DMS79 (cell line): ENCODE data around the gene MTMR12.
"Not testable (repeated sequence)": the region's sequence is repeated elsewhere in the genome, so short reads cannot be mapped to it uniquely, and the experiment has no call there.

Experiments used
- DNase-seq: peaks from one replicate; lab custom pipeline; 2025; lab: John Stamatoyannopoulos, UW

Gene MTMR12

DNA sequence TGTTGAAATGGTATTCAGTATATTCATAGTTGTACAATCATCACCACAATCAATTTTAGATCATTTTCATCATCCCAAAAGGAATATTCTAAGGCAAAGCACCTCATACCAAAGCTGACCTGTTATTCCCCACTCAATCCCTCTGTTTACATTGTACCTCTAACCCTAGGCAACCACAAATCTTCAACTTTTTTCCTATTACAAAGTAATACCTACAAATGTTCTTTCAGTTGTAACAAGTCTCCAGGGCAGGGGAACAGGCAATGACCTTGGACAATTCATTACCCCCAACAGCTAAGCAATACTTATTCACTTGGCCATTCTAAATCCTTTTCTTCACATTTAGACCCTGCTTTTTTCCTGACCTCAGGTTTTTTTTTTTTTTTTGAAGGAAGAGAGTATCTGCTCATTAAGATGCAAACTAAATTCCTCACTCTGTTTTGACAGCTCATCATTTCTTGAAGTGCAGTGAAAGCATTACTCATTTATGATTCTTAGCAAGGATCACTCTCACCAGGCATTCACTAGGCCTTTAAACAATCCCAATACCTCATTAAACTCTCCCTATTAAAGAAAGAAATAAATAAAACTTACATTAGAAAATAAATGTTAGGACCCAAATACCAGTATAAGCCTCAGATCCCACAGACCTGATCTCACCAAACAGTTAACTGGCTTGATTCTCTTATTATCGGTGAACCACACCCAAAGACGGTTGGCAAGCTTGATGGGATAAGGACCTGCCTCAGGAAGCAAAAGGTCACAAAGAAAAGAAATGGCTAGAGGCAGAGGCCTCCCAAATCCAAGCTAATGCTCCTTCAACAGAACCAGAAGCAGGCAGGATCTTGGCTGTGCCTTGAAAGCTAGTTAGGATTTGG, 15.3 kb downstream of the MTMR12 start:
- DNase-seq = no peak

DNA sequence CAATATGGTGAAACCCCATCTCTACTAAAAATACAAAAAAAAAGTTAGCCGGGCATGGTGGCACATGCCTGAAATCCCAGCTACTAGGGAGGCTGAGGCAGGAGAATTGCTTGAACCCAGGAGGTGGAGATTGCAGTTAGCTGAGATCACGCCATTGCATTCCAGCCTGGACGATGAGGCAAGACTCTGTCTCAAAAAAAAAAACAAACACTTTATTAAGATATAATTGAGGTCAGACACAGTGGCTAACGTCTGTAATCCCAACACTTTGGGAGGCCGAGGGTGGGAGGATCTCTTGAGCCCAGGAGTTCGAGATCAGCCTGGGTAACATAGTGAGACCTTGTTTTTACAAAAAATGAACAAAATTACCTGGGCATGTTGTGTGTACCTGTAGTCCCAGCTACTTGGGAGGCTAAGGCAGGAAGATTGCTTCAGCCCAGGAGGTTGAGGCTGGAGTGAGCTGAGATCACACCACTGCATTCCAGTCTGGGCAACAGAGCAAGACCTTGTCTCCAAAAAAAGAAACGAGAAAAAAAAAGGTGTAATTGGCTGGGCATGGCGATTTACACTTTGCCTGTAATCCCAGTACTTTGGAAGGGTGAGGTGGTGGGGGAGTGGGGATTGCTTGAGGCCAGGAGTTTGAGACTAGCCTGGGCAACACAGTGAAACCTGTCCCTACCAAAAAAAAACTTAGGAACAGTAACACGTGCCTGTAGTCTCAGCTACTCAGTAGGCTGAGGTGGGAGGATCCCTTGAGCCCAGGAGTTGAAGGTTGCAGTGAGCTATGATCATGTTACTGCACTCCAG, 16.6 kb downstream of the MTMR12 start:
- DNase-seq = not testable (repeated sequence)

DNA sequence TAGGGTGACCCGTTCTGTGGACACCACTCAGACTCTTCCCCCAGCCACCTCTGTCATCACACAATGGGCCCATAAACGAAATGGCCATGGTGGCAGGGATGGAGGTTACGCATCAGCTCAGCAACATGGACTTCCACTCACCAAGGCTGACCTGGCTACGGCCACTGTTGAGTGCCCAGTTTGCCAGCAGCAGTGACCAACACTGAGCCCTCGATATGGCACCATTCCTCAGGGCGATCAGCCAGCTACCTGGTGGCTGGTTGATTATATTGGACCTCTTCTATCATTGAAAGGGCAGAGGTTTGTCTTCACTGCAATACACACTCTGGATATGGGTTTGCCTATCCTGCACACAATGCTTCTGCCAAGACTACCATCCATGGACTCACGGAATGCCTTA, 21.1 kb downstream of the MTMR12 start:
- no peak for DNase-seq

DNA sequence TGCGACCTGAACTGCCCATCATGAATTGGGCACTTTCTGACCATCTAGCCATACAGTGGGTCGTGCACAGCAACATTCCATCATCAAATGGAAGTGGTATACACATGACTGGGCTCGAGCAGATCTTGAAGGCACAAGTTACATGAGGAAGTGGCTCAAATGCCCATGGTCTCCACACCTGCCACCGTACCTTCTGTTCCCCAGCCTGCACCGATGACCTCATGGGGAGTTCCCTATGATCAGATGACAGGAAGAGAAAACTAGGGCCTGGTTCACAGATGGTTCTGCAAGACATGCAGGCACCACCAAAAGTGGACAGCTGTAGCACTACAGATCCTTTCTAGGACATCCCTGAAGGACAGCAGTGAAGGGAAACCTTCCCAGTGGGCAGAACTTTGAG, 21.8 kb downstream of the MTMR12 start:
- DNase-seq = no peak

DNA sequence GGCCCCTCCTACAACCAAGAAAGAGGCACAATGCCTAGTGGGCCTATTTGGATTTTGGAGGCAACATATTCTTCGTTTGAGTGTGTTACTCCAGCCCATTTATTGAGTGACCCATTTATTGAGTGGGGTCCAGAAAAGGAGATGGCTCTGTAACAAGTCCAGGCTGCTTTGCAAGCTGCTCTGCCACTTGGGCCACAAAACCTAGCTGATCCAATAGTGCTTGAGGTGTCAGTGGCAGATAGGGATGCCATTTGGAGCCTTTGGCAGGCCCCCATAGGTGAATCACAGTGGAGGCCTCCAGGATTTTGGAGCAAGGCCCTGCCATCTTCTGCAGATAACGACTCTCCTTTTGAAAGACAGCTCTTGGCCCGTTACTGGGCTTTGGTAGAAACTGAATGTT, 22.2 kb downstream of the MTMR12 start:
- not testable (repeated sequence) for DNase-seq

DNA sequence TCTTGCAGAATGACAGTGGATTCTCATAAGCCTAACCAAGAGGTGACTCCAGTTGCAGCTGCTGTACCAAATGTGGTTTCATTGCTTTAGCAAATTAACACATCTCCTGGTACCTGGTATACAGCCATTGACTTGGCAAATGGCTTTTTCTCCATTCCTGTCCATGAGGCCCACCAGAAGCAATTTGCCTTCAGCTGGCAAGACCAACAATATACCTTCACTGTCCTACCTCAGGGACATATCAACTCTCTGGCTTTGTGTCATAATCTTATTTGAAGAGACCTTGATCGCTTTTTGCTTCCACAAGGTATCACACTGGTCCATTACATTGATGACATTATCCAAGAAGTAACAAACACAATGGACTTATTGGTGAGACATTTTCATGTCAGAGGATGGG, 22.8 kb downstream of the MTMR12 start:
- DNase-seq = not testable (repeated sequence)

DNA sequence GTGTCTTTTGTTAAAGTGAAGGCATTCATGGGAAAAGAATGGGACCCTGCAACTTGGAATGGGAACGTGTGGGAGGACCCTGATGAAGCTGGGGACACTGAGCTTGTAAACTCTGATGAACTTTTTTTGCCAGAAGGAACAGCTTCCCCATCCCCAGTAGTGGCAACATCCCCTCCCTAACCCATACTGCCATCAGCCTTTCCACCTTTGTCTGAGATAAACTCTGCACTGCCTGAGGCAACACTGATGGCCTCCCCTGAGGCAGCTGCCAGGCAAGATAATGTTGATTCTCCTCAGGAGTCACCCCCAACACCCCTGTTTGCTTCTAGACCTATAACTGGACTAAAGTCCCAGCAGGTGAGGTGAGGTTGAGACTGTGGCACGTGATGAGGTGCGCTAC, 24.6 kb downstream of the MTMR12 start:
- not testable (repeated sequence) for DNase-seq

DNA sequence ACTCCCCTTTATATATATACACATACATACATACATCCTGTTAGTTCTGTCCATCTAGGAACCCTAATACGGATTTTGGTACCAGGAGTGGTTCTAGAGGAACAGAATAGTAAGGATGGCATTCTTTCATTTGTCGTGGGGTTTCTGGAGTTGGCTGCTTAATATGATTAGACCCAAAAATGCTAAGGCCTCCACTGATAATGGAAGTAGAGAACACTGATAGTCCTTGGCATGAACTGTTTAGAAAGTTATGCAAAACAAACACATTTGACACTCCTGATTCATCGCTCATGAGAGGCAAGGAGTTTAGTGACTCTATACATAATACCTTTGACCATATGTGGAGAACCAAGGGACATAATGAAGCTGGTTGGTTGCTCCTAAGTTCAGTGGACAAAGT, 25.2 kb downstream of the MTMR12 start:
- DNase-seq = not testable (repeated sequence)

DNA sequence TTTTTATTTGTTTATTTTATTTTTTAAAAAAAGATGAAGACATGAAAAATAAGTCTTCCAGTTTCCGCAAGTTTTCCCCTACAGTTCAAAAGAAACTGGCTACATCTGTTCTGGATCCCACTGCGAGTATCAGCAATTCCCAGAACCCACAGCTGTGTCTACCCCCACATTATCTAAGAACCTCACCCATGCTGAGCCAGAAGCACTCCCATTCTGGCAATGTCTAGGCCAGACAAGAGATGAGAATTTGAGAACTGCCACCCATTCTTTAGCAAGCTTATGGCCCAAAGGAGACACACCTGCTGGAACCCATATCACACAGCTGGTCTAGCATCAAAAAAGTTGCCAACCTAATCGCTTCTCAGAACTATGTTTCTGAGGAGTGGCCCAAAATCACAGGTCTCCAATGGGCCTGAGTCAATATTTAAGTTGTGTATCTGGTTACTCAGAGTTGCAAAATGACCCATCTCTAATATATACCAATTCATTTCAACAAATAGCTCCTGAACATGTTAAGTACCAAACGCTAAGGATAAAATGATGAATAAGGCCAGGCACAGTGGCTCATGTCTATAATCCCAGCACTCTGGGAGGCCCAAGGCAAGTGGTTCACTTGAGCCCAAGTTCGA, 27.1 kb downstream of the MTMR12 start:
- no peak for DNase-seq

DNA sequence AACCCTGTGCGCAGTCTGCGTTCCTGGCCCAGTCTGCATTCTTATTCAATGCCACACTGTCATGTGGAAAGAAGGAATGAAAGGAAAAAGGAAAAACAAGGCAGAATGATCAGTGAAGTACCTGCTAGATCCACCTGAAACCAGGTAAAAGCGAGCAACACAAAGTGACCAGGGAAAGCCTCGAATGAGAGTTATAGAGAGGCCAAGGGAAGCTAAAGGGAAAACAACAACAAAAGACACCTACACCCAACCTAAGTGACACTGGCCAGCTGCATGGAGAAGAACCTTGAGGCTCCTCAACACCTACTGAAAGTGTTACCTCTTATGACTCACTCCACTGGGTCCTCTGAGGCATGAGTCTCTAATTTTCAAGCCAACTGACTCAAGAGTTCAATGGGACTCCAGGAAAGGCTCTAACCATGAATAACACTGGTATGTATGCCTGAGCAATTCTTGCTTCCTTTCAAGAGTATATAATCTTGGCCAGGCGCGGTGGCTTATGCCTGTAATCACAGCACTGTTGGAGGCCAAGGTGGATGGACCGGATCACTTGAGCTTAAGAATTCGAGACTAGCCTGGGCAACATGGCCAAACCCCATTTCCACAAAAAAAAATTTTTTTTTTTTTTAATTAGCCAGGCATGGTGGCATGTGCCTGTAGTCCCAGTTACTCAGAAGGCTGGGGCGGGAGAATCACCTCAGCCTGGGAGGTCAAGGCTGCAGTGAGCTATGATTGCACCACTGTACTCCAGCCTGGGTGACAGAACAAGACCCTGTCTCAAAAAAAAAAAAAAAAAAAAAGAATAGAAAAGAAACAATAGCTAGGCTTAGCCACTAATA, 29.0 kb downstream of the MTMR12 start:
- no peak for DNase-seq

DNA sequence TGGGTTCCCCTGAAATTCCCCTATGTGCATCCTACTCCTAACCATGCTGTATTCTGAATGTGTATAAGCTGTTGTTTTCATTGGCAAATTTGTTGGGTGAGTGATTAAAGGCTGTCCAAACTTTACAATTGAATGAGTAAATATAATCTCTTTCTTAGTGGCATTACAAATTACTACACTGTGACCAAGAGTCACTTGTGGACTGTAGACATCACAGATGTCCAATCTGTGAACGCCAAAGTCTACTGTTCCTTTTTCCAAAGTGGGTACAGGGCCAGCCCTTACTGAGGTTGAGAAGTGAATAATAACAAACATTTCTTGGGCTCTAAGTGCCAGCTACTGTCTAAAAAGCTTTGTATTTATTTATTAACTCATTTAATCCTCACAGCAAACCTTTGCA, 29.7 kb downstream of the MTMR12 start:
- peak; percentile 24 for DNase-seq

DNA sequence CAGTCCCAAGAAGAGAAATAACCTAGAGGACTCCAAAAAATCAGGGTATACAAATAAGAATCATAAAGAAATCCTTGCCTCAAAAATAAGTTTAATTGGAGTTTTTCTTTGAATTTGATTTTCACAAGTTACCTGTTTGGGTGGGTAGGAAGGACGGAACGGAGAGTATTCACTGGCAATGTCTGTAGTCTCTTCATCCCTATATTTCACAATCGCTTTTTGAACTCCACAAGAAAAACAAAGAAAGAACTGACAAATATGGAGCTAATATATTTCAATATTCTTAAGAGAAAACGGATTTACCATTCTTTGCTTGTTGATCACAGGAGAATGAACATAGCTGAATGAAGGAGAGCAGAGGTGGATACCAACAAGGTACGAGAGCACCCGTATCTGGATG, 30.1 kb downstream of the MTMR12 start:
- DNase-seq = no peak

DNA sequence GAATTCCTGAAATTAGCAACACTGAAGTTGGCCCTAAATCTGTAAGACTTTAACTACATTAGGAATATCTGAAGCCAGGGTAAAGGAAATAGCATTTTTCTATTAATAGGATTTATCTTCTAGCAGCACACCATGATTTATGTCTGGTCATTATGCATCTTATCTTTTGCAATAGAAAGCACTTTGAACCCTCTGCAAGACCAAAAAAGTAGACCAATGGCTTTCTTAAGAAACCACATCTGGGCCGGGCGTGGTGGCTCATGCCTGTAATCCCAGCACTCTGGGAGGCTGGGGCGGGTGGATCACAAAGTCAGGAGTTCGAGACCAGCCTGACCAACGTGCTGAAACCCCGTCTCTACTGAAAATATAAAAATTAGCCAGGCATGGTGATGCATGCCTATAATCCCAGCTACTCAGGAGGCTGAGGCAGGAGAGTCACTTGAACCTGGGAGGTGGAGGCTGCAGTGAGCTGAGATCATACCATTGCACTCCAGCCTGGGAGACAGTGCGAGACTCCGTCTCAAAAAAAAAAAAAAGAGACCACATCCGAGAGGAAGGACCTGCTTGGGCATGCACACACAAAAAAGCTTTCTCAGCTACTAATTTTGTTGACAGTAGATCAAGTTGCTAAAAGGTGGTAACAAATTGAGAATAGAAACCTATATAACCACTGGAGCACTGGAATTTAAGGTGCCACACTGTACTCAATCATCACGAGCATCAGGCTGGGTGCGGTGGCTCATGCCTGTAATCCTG, 31.2 kb downstream of the MTMR12 start:
- DNase-seq = not testable (repeated sequence)

DNA sequence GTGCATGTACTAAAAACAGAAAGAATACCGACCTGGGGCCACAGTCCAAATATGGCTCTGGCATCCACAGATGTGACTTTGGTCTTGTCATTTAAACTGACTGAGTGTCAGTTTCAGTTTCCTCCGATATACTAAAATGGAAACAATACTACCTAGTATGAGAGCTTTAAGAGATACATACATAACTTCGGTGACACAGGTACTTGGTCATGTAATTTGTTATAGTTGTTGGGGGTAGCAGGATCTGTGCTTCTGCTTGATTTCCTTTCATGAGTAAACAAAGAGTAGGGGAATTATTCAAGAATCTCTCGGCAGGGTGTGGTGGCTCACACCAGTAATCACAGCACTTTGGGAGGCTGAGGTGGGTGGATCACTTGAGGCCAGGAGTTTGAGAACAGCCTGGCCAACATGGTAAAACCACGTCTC, 32.1 kb downstream of the MTMR12 start:
- DNase-seq = no peak

DNA sequence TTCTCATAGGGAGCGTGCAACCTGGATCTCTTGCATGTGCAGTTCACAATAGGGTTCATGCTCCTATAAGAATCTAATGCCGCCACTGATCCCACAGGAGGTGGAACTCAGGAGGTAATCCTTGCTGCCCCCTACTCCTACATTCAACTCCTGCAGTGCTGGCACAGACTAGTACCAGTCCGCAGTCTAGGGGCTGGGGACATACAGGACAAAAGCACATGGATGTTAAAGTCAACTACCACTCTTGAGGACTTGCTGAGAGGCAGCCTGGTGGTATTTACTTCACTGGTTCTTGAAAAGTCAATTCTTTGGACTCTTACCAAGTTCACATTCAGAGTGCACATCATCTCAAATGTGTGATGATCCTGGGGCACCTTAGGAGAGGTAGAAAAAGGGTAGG, 33.0 kb downstream of the MTMR12 start:
- peak; percentile 33 for DNase-seq

DNA sequence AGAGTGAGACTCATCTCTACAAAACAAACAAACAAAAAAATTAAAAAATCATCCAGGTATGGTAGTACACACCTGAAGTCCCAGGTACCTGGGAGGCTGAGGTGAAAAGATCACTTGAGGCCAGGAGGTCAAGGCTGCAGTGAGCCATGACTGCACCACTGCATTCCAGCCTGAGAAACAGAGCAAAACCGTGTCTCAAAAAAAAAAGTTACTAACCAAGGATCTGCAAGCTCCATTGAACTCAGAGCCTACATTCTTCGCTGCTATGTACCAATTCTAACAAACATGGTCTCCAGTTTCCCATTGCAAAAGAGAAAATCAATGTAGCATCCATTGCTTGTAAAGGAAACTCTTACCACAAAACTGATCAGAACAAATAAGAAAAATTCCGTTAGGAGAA, 33.5 kb downstream of the MTMR12 start:
- no peak for DNase-seq

DNA sequence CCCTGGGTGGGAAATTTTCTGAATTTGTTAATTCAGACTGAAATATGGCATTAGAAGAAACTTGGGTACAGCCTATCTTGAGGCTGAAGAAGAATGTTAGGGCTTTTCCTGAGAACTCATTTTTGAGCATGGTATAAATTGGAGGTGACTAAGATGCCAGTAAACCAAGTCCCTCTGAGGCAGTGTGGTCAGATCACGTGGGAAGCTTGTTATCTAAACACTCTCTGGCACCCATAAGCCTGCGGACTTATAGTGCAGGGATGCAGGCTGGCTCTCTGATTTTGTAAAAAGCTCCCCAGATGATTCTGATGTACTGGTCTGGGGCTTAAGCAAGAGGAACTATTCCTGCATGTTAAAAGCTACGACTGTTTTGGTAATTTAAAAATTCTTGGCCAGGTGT, 34.3 kb downstream of the MTMR12 start:
- no peak for DNase-seq

DNA sequence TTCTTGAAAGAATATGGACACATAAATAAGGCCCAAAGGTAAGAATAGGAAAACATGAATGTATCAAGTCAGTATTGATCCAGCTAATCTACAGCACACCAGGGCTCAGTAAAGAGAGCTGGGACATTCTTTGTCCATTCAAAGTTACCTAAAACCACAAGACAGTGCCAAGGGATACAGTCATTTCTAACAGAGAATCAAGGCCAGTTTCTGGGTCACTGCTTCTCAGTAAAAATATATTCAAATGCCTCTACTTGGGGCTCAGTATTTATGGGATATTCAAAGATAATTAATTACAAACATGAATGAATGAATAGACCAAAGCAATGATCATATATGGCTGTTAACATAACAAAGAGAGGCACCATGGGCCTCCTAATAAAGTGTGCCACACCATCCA, 34.9 kb downstream of the MTMR12 start:
- DNase-seq = no peak

DNA sequence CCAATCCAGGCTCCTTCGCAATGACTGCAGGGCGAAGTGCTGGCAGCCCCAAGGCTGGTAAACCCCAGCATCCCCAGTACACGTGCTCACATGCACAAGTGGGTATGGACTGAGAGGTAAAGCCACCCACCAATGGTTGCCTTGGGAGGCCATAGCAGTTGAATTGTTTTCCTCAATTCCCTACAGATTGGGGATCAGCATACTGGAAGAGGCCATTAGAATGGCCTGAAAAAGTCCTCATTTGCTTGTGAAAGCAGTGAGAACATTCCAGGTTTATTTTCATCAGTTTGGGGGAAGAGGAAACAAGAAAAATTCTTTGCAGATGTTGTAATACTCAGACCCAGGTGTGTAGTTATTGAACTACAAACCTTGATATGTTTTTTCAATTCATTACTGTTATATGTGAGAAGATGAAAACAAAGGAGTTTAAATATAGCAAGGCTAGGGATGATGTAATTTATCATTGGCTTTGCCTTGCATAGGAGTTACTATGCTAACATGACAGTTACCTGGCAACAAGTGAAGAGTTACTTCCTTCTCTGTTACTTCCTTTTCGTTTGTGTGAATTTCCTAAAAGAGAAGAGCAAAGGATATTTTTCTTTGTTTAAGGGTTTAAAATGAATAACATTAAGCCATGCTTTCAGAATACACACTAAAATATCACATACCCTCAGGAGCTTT, 36.4 kb downstream of the MTMR12 start:
- no peak for DNase-seq

DNA sequence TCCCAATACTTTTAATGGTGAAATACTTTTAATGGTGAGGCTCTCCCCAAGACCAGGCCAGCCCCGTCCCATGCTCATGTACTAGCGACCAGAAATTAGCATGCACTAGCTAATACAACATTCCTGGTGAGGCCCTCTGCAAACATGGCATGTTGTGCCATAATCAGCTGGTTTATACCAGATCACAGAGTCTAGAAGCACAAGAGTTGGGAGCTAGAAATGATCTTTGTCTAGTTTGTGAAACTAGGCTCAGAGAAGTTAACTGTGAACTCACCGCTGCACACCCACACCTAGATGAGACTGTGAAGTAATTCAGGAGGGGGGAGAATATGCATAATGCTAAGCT, 37.4 kb downstream of the MTMR12 start:
- no peak for DNase-seq
